ENCODE data around the gene PTRH2.

- no peak for TF ChIP-seq EZH2 (IDR thresholded peaks at IDR 0.05; ENCODE audit: borderline replicate concordance, low read depth, low read length, severe bottlenecking)
- TF ChIP-seq, protein P1, sequence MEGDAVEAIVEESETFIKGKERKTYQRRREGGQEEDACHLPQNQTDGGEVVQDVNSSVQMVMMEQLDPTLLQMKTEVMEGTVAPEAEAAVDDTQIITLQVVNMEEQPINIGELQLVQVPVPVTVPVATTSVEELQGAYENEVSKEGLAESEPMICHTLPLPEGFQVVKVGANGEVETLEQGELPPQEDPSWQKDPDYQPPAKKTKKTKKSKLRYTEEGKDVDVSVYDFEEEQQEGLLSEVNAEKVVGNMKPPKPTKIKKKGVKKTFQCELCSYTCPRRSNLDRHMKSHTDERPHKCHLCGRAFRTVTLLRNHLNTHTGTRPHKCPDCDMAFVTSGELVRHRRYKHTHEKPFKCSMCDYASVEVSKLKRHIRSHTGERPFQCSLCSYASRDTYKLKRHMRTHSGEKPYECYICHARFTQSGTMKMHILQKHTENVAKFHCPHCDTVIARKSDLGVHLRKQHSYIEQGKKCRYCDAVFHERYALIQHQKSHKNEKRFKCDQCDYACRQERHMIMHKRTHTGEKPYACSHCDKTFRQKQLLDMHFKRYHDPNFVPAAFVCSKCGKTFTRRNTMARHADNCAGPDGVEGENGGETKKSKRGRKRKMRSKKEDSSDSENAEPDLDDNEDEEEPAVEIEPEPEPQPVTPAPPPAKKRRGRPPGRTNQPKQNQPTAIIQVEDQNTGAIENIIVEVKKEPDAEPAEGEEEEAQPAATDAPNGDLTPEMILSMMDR (IDR thresholded peaks at IDR 0.05; ENCODE audit: extremely low read depth in 1 of 2, insufficient read depth in 1 of 2, low read depth in 1 of 2, low read length in 2 of 2): no peak
- TF ChIP-seq POLR2A (IDR thresholded peaks at IDR 0.05; ENCODE audit: low read depth, low read length): no peak
- no peak for TF ChIP-seq FOS (IDR thresholded peaks at IDR 0.05; ENCODE audit: borderline replicate concordance, insufficient read depth, low read length)
- TF ChIP-seq MAX (IDR thresholded peaks at IDR 0.05; ENCODE audit: insufficient read depth, insufficient read length): no peak
- TF ChIP-seq JUN (IDR thresholded peaks at IDR 0.05; ENCODE audit: borderline replicate concordance, insufficient read depth, insufficient read length, low read depth): no peak
- TF ChIP-seq POLR2AphosphoS5 (IDR thresholded peaks at IDR 0.05; ENCODE audit: insufficient read depth, low read depth, low read length): no peak
- no peak for TF ChIP-seq MYC (IDR thresholded peaks at IDR 0.05; ENCODE audit: low read depth, low read length)
- no peak for TF ChIP-seq GATA2 (IDR thresholded peaks at IDR 0.05; ENCODE audit: insufficient read depth, insufficient read length, low read depth, low read length)
These were observed 30.5 kb downstream of the PTRH2 start for GRCh38 chr17:59676716-59677115.

Data from endothelial cell of umbilical vein (primary cell).